GM18508 (cell line): Measurements from ENCODE around the gene TXN.
A peak's percentile ranks its signal among the peaks of the same experiment; 100 is the strongest.

Source experiments
- ATAC-seq: cut with Tn5 transposase; IDR thresholded peaks from one replicate; pipeline ENCODE4 v1.9.1; 2021; ENCODE audit warnings: moderate number of reproducible peaks; ENCODE audit not compliant: insufficient read depth, unreplicated experiment

The TXN gene

DNA sequence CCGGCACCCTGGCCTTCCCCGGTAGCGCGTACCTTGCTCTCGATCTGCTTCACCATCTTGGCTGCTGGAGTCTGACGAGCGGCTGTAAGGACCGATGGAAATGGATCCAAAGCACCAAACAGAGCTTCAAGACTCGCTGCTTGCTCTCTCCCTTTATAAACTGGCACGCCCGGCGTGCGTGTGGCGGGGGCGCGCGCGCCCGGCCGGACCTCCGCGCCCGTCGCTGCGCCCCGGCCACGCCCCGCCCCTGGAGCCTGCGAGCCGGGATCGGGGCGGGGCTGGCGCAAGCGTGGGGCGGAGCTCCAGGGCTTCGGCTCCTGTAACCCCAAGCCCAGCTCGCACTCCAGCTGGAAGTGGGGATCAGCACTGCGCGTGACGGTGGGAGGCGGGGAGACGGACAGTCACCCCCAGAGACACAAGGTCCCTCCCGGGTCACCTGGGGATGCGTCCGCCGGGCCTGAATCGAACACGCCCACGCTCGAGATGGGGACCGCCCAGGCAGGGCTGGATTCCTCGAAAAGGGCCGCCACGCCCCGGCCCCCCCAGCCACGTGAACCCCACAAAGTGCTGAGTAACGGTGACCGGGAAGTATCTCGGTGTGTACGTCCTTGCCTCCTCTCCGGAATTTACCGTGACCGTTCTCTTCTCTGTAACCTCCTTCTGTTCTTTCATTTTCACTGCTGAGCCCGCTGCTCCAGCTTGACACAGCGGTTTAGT, at the start of gene TXN:
Gene TXN, minus strand, starts transcription at position 128 of the 717 bp plus-strand sequence. Its CDS starts 72 bp downstream, at position 56.
- peak; percentile 38 for ATAC-seq

DNA sequence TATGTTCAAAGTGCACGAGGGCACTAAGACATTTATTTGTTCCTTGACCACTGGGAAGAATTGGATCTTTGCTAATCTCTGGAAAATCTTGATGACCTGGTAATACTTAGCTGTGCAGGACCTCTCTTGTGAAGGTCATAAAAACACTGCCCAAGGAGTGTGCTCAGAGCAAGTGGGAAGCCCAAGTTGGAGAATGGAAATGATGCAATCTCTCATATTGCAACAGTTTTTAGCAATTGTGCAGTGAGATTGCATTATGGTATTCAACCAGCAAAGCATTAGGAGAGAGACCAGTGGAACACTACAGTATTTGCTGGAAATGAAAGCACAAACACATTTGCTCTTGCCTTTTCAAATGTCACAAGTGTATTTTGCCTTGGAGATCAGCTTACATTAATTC, 46.8 kb upstream of the TXN start:
- ATAC-seq, result no peak

GRCh38 chr9:110298043-110298605, 41.8 kb upstream of the TXN start:
- ATAC-seq, result no peak

GRCh38 chr9:110293248-110293647, 36.9 kb upstream of the TXN start:
- no peak for ATAC-seq

- no peak for ATAC-seq
Observed at GRCh38 chr9:110291921-110292557, 35.7 kb upstream of the TXN start.

DNA sequence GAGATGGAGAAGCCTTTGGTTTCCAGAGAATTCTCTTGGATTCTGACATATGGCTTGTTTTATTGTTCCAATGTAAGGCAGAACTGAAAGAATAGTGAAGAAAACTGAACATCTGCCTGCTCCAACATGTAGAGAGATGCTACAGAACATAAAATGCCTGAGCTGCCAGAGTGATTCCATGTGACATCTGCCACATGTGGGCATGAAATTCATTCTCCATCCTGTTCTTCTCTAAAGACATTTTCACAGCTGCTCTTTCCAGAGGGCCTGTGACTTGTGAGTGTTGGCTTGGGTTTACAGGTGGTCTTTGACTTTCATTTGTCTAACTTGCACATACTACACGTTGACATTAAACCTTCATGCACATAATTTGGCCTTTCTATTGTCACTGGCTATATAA, 33.7 kb upstream of the TXN start:
- ATAC-seq, result no peak

- ATAC-seq, result no peak
Observed at GRCh38 chr9:110288503-110288902, 32.2 kb upstream of the TXN start.

GRCh38 chr9:110287289-110287680, 31.0 kb upstream of the TXN start:
- no peak for ATAC-seq

DNA sequence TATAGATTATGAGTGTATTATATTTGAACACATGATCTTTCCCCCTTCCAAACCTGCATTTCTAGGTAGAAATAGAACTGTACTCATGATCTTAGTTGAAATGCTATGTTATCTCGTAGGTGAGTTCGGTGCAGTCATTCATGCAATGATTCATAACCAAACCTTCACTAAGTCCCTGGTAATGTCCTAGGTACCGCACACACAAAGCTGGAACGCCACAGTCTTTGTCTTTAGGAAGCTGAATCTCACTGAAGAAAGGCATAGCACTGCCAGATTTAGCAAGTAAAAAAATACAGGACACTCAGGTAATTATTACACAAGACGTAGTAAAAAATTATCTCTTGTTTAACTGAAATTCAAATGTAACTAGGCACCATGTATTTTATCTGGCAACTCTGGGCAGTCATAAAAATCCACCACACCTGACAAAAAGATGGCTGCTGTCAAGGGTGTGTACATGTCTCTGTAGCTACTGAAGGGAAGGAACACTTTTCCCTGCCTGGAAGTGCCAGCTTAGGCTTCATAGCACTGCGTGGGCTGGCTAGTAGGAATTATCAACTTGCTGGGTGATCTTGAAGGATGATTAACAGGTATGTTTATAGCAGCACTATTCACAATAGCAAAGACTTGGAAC, 28.0 kb upstream of the TXN start:
- ATAC-seq, result no peak

DNA sequence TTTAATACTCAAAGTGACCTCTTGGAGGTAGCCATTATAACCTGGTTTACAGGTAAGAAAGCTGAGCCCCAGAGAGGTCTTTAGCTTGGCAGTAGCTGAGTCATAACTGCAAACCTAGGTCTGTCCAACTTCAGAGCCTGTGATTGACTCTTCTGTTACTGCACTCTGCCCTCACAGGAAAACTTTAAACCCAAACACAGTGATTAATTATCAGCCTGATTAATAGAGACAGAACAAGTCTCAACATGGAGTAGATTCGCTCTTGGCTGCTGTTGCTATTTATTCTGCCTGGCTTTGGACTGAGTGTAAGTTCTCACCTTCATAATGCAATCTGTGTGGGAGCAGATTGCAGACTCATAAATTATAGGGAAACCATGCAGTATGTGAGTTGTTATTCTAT, 27.4 kb upstream of the TXN start:
- ATAC-seq, result no peak

DNA sequence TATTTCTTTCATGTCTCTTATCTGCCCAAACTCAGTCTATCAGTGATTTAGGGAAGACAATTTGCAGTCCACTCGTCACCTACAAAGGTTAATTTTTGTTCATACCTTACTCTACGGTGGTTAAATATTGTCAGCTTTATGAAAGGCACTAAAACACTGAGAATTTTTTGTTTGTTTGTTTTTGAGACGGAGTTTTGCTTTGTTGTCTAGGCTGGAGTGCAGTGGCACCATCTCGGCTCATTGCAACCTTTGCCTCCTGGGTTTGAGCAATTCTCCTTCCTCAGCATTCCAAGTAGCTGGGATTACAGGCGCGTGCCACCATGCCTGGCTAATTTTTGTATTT, 26.4 kb upstream of the TXN start:
- ATAC-seq, result no peak

GRCh38 chr9:110282018-110282738, 25.9 kb upstream of the TXN start:
- no peak for ATAC-seq

DNA sequence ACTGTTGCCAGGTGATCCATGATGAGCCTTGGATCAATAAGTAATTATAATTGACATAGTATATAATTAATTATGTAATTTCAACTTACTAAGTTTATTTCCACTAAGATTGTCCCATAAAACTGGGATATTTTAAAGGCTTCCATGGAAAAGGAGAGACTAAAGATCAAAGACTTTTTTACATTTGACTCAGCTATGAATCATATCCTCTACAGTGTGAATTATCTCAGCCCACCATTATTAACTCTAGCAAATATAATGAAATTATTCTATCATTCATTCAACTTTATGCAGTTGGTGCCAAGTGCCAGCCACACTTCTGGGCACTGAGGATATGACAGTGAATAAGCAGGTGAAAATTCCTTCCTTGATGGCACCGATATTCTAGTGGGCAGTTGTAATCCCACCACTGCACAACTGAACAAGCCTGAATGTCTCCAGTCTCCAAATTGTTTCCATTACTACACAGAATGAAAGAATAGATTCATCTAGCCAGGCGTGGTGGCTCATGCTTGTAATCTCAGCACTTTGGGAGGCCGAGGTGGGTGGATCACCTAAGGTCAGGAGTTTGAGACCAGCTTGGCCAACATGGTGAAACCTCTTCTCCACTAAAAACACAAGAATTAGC, 21.9 kb upstream of the TXN start:
- ATAC-seq, result no peak

- ATAC-seq, result no peak
Observed at GRCh38 chr9:110276781-110277180, 20.5 kb upstream of the TXN start.

GRCh38 chr9:110270211-110270995, 14.1 kb upstream of the TXN start:
- ATAC-seq, result no peak

GRCh38 chr9:110266795-110267194, 10.5 kb upstream of the TXN start:
- ATAC-seq, result no peak

GRCh38 chr9:110261632-110262031, 5.3 kb upstream of the TXN start:
- ATAC-seq, result no peak

- ATAC-seq, result no peak
Observed at GRCh38 chr9:110260911-110261310, 4.6 kb upstream of the TXN start.

DNA sequence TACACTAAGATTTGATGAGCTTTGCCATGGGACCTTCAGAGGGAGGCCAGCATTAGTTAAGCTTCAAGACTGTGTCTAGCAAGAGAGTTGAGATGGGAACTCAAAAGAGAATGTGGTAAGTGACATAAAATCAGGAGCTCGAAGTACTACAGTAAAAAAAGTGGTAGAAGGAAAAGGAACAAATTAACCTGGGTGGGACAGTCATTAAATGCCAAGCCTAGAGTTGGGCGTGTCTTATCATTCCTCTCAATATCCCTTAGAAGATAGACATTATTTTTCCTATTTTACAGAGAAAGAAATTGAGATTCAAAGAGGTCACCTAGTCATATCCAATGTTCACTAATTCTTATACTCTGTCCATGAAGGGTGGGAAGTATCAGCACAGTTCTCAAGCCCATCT, 3.3 kb upstream of the TXN start:
- no peak for ATAC-seq

GRCh38 chr9:110258690-110259091, 2.4 kb upstream of the TXN start:
- no peak for ATAC-seq
